ENCODE data around the gene ANAPC13. TPM values are rescaled to one million over a fixed set of nuclear protein-coding genes. Genes with fewer than 3 reads are reported as not detected.

The ANAPC13 gene
- total RNA-seq, 1 donor from 2014 or later = 100 TPM

GRCh38 chr3:134480546-134480945, 5.2 kb downstream of the ANAPC13 start:
- Mint-ChIP-seq H3K27me3 (ENCODE audit: insufficient read depth, low read depth) (peaks cover 2% of the 10 kb centered on the region), H3K9me3 (no peaks in the 10 kb centered on the region), H3K36me3 (peaks cover 16% of the 10 kb centered on the region), H3K4me3 (no peak overlapping the region), H3K4me1 (peaks cover 10% of the 10 kb centered on the region), H3K27ac (no peak overlapping the region)
- Histone ChIP-seq H3F3A (ENCODE audit: low read depth) (no peaks in the 10 kb centered on the region), H2AFZ (replicated peaks) (no peak overlapping the region), H3K4me1 (peaks cover 8% of the 10 kb centered on the region), H3K36me3 (peaks cover 14% of the 10 kb centered on the region), H3K4me2 (no peak overlapping the region), H3K4me3 (no peak overlapping the region), H3K9ac (no peak overlapping the region), H3K27ac (no peak overlapping the region), H3K79me2 (ENCODE audit: low read depth) (peaks cover 26% of the 10 kb centered on the region), H4K20me1 (ENCODE audit: low read depth) (no peaks in the 10 kb centered on the region), H3K27me3 (no peaks in the 10 kb centered on the region), H3K9me3 (ENCODE audit: low read depth) (no peaks in the 10 kb centered on the region)
- no peak for DNase-seq (ENCODE audit: low spot score)
- TF ChIP-seq, protein P1, sequence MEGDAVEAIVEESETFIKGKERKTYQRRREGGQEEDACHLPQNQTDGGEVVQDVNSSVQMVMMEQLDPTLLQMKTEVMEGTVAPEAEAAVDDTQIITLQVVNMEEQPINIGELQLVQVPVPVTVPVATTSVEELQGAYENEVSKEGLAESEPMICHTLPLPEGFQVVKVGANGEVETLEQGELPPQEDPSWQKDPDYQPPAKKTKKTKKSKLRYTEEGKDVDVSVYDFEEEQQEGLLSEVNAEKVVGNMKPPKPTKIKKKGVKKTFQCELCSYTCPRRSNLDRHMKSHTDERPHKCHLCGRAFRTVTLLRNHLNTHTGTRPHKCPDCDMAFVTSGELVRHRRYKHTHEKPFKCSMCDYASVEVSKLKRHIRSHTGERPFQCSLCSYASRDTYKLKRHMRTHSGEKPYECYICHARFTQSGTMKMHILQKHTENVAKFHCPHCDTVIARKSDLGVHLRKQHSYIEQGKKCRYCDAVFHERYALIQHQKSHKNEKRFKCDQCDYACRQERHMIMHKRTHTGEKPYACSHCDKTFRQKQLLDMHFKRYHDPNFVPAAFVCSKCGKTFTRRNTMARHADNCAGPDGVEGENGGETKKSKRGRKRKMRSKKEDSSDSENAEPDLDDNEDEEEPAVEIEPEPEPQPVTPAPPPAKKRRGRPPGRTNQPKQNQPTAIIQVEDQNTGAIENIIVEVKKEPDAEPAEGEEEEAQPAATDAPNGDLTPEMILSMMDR (IDR thresholded peaks at IDR 0.05) = no peak
- no peak for TF ChIP-seq EZH2phosphoT487 (IDR thresholded peaks at IDR 0.05)
- TF ChIP-seq EZH2 (IDR thresholded peaks at IDR 0.05) = no peak

DNA sequence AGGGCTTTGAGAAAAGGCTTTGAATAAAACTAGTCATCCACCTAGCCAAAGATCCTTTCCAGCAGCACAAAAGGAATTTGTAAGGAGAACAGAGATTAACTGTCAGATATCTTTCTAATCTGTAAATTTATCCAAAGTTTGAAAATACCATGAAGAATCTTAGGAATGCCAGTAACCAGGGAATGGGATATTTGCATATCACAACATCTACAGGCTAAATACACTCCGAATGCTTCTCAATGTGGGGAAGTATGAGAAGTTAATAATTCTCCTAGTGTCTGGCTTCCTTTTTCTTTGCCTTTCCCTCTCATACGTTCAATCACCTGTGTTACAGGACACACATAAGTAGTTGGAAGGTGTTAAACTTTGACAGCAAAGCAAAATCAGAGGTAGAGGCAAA, 7.8 kb downstream of the ANAPC13 start:
- H3K27ac Mint-ChIP-seq = no peak overlapping the region
- no peak overlapping the region for H3K27ac ChIP-seq

DNA sequence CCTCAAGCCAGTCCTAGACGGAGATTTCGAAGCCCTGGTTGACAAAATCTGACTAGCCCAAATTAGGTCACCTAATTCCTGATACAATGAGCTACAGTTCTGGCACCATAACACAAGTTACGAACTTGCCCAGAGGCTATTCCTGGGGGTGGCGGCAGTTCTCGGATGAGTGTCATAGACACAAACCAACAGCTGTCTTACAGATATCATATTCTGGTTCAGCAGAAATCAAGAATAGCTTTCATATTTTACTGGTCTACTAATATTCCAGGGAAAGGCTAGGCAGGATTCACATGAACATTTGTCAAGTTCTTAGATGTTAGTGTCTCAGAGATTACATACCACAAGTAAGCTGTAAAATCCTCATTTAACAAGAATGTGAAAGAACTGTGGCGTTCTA, 8.8 kb downstream of the ANAPC13 start:
- TF ChIP-seq EZH2phosphoT487 (IDR thresholded peaks at IDR 0.05) (no peak), EZH2 (IDR thresholded peaks at IDR 0.05) (no peak)
- TF ChIP-seq, protein P1 (IDR thresholded peaks at IDR 0.05) = no peak
- Mint-ChIP-seq H3K4me1 (no peaks in the 10 kb centered on the region), H3K27me3 (ENCODE audit: insufficient read depth, low read depth) (no peaks in the 10 kb centered on the region), H3K27ac (no peak overlapping the region), H3K4me3 (no peak overlapping the region), H3K36me3 (peaks cover 12% of the 10 kb centered on the region), H3K9me3 (no peaks in the 10 kb centered on the region)
- Histone ChIP-seq H3K9me3 (ENCODE audit: low read depth) (no peaks in the 10 kb centered on the region), H3K4me2 (no peak overlapping the region), H4K20me1 (ENCODE audit: low read depth) (no peaks in the 10 kb centered on the region), H3K4me1 (peaks cover 3% of the 10 kb centered on the region), H3K36me3 (peaks cover 14% of the 10 kb centered on the region), H3K27ac (no peak overlapping the region), H3K79me2 (ENCODE audit: low read depth) (no peaks in the 10 kb centered on the region), H3K4me3 (no peak overlapping the region), H3K27me3 (no peaks in the 10 kb centered on the region), H3K9ac (no peak overlapping the region), H3F3A (ENCODE audit: low read depth) (no peaks in the 10 kb centered on the region), H2AFZ (replicated peaks) (no peak overlapping the region)
- DNase-seq (ENCODE audit: low spot score) = no peak

More for the DNA sequence above, 7.8 kb downstream of the ANAPC13 start:
- Mint-ChIP-seq H3K27me3 (ENCODE audit: insufficient read depth, low read depth) (no peaks in the 10 kb centered on the region), H3K9me3 (no peaks in the 10 kb centered on the region), H3K4me3 (no peak overlapping the region), H3K4me1 (no peaks in the 10 kb centered on the region), H3K36me3 (peaks cover 16% of the 10 kb centered on the region)
- Histone ChIP-seq H3K4me2 (no peak overlapping the region), H4K20me1 (ENCODE audit: low read depth) (no peaks in the 10 kb centered on the region), H3K4me1 (peaks cover 3% of the 10 kb centered on the region), H3K36me3 (peaks cover 14% of the 10 kb centered on the region), H3K4me3 (no peak overlapping the region), H3F3A (ENCODE audit: low read depth) (no peaks in the 10 kb centered on the region), H2AFZ (replicated peaks) (no peak overlapping the region), H3K9me3 (ENCODE audit: low read depth) (no peaks in the 10 kb centered on the region), H3K27me3 (no peaks in the 10 kb centered on the region), H3K9ac (no peak overlapping the region), H3K79me2 (ENCODE audit: low read depth) (peaks cover 1% of the 10 kb centered on the region)
- TF ChIP-seq EZH2phosphoT487 (IDR thresholded peaks at IDR 0.05) = no peak
- TF ChIP-seq EZH2 (IDR thresholded peaks at IDR 0.05) = no peak
- TF ChIP-seq, protein P1 (IDR thresholded peaks at IDR 0.05) = no peak
- DNase-seq (ENCODE audit: low spot score) = no peak
